Measurements from ENCODE around the gene ITPR3. TPM values are rescaled to one million over a fixed set of nuclear protein-coding genes. Genes with fewer than 3 reads are reported as not detected.

ITPR3 gene
- total RNA-seq, 1 donor from 2014 or later, result 17.8 TPM

DNA sequence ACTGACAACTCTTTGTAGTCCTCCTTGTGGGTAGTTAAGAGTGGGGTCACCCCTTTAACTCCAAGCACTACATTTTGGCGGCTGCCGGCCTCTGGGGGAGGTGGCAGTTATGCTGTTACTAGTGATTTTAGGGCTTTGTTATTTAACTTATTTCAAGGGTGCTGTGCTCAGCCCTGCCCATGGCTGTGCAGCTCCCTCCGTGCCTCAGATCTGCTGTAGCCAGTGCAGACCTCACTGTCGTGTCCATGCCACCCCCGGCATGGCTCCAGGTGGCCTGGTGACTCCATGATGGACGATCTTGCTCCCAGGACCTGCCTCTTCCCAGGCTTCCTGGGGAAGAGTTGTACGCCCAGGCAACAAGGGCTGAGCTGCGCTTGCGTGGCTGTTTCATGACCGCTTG lies 75.0 kb downstream of the ITPR3 start:
- peak in 1 of 2 donors; percentile 8 for DNase-seq (ENCODE audit: low read depth in 2 of 2)

DNA sequence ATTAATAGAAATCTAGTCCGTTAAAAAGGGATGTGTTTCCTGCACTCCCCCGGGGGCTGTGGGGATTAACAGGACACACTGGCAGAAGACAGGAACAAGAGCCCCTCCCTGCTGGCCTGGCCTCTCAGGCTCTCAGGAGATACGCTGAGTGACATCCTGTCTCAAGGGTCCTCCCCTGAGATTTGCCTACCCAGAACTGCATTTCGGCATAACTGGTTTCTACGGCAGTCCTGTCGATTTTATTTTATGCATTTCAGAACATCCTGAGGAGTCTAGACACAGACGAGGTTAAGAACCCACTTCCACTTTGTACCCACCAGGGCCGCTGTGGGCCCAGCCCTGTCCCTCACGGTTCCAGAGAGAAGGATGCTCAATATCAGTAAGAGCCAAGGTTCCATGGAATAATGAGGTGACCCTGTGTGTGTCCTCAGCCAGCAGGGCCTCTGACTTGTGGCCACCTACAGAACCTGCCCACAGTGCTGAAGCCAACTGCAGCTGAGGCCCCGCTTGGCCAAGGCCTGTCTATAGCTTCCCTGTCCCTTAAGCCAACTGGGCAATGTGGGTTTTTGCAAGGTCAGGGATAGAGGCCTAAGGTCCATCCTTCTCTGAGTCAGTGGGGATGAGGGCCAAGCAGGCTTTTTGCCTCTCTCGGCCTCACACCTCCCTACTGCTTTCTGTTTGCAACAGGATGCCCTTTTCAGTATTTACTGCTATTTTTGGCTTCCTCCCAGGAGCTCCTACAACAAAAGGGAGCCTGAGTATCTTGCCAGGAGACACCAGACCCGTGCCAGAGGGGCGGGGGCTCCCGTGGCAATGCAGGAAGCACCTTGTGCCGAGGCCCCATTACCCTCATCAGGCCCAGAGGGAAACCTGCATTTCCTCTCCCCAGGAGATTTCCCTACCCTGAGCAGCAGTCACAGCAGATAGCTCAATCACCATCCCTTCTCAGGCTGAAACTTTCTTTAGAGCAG lies 75.7 kb downstream of the ITPR3 start:
- peak; percentile 86 to 99 for DNase-seq (ENCODE audit: low read depth in 2 of 2)

DNA sequence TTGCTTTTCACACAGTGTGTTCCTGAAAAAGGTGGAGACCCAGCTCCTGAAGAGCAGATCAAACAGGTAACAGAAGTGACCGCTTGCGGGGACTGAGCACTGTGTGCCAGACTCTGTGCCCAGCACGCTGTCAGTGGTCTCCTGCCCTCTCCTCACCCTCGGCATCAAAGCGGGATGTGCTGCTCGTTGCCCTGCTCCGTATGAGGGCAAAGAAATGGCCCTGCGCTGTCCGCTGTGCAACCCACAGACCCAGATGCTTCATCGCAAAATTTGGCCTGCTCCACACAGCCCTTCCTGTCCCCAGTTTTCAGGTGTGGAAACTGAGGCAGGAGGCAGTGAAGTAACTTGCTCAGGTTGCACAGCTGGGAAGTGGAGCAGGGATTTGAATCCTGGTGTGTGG lies 76.7 kb downstream of the ITPR3 start:
- DNase-seq (ENCODE audit: low read depth in 2 of 2), result no peak

DNA sequence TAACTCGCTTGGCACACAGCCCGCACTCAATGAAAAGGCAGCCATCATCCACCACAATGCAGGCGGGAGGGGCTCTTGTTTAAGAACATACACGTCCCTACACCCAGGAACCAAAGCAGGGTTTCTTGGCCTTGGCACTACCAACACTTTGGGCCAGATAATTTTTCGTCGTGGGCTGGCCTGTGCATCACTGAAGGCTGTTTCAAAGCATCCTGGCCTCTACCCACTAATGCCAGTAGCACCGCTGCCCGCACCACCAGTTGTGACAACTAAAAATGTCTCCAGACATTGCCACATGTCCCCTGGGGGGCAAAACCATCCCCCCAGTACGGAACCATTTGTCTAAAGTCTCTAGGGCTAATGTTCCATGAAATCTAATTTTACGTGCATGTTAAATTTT lies 77.4 kb downstream of the ITPR3 start:
- no peak for DNase-seq (ENCODE audit: low read depth in 2 of 2)

DNA sequence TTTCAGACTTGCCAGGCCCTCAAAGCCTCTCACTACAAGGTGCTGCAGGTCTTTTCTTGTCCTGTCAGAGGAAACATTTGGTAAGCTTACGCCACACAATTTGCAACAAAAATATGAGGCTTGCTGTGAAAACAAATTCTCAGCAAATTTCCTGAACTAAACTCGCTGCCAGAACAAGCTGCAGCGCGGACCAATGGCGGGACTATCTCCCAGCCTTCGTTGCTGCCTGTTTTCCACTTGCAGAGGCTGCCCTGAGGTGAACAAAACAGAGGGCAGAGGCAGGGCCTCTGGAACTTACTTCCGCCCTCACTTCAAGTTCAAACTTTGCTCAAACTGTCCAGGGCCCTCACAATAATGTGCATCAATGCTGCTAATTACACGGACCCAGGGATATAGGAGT lies 78.0 kb downstream of the ITPR3 start:
- DNase-seq (ENCODE audit: low read depth in 2 of 2), result peak; percentile 61 to 75

DNA sequence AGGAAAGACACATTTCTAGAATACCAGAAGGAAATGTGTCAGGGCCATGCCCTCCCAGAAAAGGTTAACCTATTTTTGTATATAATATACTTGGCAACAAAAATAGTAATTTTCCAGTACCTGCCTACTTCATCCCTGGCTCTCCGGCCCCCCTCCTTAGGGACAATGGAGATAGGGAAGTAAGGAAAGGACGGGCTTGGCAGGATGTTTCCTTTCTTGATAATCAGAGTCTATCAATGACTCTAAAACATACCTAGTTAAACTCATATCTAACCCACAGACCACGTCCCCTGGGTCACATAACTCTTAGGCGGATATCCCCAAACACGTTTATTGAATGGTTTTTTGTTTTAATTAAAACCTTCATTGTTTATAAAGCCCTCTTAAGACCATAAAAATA lies 78.6 kb downstream of the ITPR3 start:
- DNase-seq (ENCODE audit: low read depth in 2 of 2), result peak in 1 of 2 donors; percentile 15

DNA sequence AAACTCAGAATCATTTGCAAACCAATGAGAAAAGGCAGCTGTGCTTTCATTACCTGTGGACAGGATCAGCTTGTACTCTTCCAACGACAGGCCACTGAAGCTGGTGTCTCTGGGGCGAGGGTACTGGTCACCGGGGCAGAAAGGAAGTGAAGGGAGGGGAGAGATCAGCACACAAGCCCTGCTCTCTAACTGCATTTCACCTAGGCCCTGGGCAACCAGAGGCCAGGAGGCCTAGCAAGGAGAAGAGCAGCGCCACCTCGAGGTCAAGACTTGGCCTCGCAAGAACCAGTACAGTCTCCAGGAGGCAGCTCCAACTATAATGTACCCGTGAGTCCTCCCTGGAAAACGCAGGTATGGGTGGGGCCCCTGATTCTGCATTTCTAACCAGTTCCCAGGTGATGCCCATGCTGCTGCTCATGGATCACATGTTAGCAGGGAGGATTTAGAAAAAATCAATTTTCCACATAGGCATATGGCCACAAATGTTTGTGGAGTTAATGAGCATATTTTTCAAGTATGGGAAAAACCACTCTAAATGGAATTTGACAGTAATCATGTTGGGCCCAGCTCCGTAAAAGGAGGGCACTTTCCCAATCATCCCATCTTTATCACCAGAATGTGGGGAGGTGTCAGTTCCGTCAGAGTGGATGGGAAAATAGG lies 79.4 kb downstream of the ITPR3 start:
- DNase-seq (ENCODE audit: low read depth in 2 of 2), result peak in 1 of 2 donors; percentile 83

DNA sequence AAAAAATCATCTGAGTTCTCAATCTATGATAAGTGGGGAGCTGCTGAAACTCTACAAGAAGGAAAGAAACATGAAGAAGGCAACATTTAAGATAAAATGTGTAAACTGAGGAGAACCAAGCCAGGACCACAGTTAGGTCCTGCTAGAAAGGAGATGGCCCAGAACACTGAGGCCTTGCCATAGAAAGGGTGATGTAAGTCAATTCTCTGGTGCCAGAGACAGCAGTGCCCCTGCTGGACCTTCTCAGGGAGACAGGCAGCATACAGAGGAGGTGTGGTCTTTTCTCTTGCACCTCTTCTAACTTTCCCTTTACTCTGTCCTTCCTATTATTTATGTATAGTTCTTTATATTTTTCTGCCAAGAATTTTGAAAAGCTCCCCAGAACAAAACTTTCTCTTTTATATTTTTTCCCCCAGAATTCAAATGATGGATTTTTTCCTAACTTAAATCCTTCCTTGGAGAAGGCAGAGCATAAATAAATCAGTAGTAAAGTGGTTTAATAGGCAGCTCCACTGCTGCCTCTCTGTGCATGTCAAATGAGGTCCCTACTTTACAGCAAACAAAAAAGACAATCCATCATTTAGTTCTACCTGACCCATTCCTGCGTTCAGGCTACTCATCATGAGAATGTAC lies 81.3 kb downstream of the ITPR3 start:
- peak; percentile 54 to 71 for DNase-seq (ENCODE audit: low read depth in 2 of 2)

DNA sequence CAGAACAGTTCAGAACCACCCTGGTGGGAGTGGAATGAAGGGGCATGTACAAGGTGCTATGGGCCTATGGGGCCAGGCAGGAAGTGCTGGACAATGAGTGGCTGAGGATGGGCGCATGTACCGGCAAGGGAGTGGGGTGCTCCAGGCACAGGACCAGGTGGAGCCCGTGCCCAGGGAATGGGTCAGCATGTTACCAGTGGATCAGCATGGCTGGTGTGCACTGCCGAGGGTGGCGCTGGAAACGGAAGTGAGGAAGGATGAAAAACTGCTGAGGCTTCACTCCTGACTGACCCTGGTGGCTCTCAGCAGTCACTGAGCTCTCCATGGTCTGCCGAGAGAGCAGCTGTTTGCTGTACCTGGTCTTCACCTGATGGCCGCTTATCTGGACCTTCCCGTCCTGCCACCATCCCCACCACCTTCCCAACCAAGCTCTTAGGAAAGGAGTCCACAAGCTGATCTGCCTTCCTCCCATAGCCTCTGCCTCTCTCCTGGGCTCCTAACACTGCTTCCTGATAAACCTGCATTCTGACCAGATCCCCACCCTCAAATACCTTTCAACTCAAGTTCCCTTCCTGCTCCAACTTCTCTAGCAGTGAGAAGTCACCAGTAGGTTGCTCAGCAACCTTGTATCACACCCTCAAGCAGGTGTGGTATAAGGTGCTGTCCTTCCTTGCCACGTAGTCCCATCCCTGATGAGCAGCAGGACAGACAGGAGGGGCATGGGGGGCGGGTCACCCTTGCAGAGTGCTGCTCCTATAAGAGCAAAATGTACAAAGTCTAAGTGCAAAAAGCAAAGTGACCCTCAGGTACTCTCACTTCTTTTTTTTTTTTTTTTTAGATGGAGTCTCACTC lies 83.3 kb downstream of the ITPR3 start:
- no peak for DNase-seq (ENCODE audit: low read depth in 2 of 2)

DNA sequence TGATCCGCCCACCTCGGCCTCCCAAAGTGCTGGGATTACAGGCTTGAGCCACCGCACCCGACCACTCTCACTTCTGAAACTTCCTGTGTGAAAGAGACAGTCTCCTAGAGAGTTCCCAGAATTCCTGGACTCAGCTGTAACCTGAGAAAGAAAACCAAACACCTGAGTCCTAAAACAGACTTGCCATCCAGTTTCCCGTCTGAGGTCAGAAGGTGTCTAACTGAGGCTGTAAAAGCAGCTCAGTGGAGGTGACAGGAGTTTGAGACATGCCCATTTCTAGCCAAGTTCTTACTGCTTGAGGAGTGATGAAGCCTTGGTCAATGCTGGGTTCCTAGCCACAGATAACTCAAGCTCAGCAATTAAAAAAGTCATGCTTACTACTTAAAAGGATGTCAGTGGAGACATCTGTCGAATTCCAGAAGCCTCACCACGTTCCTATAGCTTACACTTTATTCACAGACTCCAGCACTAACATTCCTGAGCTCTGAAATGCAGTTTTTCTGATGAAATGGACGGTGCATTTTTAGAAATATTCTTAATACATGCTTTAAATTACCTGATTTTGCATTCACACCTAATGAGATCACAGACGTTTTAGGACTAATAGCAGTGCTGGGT lies 84.3 kb downstream of the ITPR3 start:
- no peak for DNase-seq (ENCODE audit: low read depth in 2 of 2)

DNA sequence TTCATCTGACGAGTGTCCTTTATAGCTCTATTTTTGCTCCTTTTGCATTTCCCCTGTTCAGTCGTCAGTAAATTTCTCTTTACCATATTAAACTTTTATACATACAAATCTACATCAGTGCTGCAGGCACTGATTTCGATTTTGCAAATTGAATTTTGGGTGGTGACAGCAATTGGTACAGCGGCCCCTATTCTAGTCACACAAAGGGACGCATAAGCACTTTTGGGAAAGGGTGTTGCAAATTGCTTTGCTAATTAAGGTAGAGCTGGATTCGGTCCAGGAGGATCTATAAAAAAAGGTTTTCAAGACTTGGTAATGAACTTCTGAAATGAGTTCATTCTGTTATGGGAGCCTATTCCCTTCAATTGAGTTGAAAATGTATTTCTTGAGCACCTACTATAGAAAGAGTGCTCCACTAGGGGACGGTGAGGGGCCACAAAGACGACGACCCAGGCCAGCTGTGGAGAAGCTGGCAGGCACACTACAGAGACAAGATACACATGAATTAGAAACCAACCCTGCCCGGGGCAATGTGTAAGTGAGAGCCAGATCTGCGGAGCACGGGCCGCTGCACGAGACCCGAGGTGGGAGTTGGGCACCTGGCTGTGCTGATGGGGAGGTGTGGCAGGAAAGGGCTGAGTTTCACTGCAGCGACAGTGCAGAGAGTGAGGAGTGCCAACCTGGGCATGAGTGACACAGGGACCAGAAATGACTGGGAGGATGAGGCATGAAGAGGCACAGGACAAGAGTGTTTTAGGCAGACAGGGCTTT lies 85.0 kb downstream of the ITPR3 start:
- DNase-seq (ENCODE audit: low read depth in 2 of 2), result no peak

DNA sequence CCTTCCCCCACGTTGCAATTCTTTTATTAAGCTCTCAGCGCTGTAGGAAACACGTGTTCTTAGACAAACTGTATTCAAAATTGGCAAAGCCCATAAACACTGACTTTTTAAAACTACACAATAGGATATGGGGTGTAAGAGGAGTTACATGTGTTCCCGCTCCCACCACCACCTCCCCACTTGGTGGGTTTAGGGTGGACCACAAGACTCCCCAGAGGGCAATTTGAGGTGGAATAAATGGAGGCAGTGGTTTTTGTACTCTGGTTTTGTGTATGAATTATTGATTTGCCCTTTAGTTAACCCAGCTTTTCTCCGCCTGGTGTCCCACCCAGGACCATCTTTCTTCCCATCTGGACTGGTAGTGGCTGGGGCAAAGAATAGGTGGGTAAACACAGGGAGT lies 86.6 kb downstream of the ITPR3 start:
- DNase-seq (ENCODE audit: low read depth in 2 of 2), result no peak

DNA sequence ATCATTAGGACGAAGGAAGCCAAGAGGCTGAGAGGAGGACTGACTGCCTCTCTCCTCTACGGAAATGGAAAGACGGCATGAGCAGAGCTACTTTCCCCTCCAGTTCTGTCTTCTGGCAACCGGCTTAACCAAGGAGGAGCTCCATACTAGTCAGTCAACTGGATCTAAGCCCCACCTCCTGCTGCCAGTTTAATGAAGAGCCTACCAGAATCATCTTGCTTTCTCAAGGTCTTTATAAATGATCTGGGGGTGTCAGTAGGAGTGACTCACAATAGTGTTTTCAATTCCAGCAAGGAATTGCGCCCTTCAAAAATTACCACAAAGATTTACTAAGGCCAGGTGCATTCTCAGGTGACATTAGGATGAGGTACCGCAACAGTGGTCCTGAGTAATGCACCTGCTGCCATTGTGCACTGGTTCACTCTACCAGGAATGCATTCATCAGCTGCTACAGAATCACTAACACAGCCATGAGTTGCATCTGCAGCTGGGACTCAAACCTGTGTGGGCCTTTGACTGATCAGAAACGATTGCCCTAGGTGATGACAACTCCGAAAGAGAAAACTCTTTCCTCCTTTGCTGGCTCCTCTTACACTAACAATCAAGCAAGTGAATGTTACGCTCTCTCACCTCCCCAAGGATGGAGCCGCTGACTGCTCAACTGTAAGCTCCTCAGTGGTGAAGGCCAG lies 87.5 kb downstream of the ITPR3 start:
- no peak for DNase-seq (ENCODE audit: low read depth in 2 of 2)

DNA sequence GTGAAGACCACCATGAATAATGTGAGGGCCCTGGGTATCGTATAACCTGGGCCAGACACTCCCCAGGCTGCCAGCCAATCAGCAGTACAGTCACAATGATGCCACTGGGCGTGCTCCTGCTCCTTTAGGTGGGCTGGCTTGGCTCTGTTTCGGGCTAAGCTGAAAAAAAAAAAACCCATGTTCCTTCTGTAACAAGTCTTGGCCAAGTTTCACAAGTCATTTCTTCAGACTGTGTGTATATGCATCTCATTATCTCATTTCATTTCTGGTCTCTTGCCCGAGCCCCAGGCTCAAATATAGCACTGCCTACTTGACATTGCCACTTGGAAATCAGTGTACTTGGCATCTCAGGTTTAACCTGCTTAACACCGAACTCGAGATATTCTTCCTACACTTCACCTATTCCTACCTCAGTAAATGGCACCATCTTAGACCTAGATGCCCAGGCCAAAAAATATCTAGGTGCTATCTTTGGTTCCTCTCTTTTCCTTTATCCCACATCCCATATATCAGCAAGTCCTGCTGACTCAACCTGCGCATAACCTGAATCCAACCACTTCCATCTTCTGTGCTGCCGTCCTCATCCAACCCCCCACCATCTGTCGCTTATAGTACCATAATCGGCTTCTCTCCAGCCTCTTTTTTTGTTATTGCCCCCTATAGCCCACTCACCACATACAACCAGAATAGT lies 88.6 kb downstream of the ITPR3 start:
- no peak for DNase-seq (ENCODE audit: low read depth in 2 of 2)

DNA sequence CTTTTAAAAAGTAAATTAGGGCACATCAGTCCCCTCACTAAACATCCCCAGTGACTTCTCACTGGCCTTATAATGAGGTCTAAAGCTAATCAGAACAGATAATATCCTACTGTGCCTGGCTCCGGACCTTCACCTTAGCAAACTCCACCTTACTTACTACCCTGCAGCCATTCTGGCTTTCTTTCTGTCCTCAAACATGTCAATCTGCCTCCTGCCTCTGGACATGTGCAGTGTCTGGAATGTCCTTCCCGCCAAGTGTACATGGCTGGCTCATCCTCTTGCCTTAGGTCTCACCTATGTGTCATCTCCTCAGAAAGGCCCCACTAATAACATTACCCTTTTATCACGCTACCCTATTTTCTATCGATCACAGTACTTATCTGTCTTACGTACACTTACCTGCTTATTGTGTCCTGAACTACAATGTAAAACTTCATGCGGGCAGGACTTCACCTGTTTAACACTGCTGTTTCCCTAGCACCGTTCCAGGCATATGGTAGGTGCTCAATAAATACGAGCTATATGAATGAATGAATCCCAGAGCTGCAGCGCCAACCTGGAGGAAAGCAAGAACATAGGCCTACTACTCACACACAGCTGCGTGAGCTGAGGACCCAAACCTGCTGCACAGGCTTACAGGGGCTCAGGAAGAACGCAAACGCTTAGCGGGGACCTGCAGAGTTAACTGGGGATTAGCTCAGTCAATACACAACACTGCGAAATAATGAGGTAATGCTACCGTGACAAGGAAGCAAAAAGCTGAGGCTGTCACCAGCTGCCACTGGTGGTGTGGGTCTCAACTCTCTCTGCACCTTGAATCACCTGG lies 89.4 kb downstream of the ITPR3 start:
- DNase-seq (ENCODE audit: low read depth in 2 of 2), result peak in 1 of 2 donors; percentile 14

DNA sequence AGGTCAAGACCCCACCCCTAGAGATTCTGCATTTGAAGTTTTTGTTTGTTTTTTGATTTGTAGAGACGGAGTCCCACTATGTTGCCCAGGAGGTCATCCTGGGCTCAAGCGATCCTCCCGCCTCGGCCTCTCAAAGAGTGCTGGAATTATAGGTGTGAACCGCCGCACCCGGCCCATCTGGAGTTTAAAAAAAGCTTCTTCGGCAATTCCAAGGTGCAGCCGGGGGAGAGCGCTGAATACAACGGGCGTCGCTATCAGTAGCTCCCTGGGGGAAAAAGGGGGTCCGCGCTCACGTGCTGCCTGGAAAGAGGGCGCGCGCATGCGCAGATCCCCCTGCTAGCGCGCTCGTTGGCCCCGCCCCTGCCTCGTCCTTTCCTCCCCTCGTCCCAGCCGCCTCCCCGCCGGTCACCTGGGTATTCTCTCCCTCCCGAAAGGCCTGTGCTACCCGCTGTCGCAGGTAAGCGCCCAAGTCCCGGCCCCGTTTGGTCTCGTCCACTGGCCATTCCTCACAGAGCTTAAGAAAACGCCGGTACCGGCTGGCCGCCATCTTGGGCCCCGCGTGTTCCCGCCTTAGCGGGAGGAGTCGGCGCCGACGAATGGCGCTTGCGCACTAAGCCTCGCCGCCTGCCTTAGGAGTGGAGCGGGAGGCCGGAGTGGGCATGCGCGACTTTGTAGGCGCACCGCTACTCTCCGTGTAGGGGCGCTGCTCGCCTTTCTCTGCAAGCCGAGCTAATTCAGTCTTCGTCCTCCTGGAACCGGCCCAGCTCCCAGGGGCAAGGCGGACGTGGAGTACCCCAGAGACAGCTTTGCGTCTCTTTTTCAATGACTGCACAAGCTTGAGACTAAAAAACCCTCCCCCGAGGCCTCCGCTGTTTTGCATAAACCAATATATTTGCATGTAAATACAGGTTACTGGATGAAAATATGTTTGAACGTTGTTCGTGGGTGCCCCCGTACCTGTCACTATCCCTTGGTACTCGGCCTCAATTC lies 90.3 kb downstream of the ITPR3 start, which contains the start of gene UQCC2:
TSS of gene UQCC2 (minus strand) at position 561 of the 990 bp plus-strand sequence. CDS start at position 547, 14 bp downstream.
- DNase-seq (ENCODE audit: low read depth in 2 of 2), result peak; percentile 90 to 97

DNA sequence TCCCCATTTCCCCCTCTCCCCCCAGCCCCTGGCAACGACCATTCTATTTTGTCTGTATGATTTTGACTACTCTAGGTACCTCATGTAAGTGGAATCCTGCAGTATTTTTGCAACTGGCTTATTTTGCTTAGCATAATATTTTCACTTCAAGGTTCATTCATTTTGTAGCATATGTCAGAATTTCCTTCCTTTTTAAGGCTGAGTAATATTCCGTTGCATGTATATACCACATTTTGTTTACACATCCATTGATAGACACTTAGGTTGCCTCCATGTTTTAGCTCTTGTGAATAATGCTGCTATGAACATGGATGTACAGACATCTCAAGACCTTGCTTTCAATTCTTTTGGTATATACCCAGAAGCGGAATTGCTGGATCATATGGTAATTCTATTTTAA lies 91.8 kb downstream of the ITPR3 start:
- no peak for DNase-seq (ENCODE audit: low read depth in 2 of 2)
